ENCODE data around the gene STAU1. TPM values are rescaled to one million over a fixed set of nuclear protein-coding genes. Genes with fewer than 3 reads are reported as not detected.

The STAU1 gene, protein sequence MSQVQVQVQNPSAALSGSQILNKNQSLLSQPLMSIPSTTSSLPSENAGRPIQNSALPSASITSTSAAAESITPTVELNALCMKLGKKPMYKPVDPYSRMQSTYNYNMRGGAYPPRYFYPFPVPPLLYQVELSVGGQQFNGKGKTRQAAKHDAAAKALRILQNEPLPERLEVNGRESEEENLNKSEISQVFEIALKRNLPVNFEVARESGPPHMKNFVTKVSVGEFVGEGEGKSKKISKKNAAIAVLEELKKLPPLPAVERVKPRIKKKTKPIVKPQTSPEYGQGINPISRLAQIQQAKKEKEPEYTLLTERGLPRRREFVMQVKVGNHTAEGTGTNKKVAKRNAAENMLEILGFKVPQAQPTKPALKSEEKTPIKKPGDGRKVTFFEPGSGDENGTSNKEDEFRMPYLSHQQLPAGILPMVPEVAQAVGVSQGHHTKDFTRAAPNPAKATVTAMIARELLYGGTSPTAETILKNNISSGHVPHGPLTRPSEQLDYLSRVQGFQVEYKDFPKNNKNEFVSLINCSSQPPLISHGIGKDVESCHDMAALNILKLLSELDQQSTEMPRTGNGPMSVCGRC
- 28.7 TPM for total RNA-seq (2013)
- polyA plus RNA-seq, result 10 to 100 TPM; 17.3 to 34.2 (median 24.0) TPM
- 14.7 and 26.8 TPM in 2 replicates for polyA minus RNA-seq
- total RNA-seq, result 38.1 to 139 (median 58.6) reads per million in 11 experiments

DNA sequence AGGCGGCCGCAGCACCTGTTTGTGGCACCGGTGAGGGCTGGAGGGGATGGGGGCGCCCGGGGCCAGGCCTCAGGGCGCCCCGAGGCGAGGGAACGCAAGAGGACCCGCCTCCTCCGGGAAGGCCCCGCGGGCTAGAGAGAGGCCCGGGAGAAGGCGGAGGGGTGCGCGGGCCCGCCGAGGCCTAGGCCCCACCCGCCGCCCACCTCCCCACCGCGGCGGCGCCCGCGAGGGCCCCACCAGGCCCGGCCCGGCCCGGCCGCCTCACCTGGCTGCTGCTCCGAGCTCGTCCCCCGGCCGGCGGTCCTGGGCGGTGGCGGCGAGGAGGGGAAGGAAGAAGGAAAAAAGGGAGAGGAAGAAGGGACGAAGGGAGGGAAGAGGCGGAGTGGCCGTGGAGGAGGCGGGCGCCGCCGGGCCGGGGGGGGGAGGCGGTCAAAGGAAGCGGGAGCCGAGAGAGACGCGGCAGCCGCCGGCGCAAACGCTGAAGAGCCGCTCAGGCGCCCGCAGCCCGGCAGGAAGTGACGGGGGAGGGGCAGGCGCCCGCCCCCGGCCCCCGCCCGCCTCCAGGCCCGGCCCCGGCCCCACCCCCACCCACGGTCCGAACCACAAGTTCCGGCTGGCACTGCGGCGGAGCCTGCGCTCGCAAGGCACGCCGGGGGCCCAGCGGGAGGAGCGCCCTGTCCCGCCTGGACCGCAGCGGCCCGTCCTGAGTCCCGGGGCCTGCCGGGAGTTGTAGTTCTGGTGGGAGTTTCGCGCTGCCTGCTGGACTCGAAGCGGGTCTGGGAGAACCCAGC is at the start of gene STAU1:
TSS of gene STAU1 (minus strand) at position 484 of the 791 bp plus-strand sequence. CDS start 22,133 bp downstream, outside the sequence.
- Histone ChIP-seq H3K79me2 (ENCODE audit: insufficient read depth, low read length) (peaks cover 50% of the 10 kb centered on the region), H3K4me2 (replicated peaks; ENCODE audit: extremely low read depth, low read length, poor library complexity, severe bottlenecking) (peak within 1 kb of the TSS; percentile 92), H2AFZ (ENCODE audit: insufficient read depth, low read depth, low read length, poor library complexity, severe bottlenecking) (peak within 1 kb of the TSS; percentile 69), H3K4me3 (replicated peaks in 1 of 3; ENCODE audit: low read depth in 2 of 3, low read length in 3 of 3) (peak within 1 kb of the TSS; percentile 50 to 98 (median 89)), H3K36me3 (replicated peaks in 1 of 2; ENCODE audit: control insufficient read depth in 1 of 2, insufficient read depth in 2 of 2, low read length in 2 of 2) (peaks cover 0 to 3% of the 10 kb centered on the region in 2 donors), H4K20me1 (ENCODE audit: insufficient read depth, low read length) (peaks cover 45% of the 10 kb centered on the region), H3K4me1 (ENCODE audit: control insufficient read depth in 1 of 2, insufficient read depth in 2 of 2, low read length in 2 of 2) (peaks cover 13 to 20% of the 10 kb centered on the region in 2 donors), H3K9me3 (replicated peaks in 1 of 2; ENCODE audit: control insufficient read depth in 1 of 2, insufficient read depth in 1 of 2, low read length in 2 of 2) (no peaks in the 10 kb centered on the region), H3K9ac (ENCODE audit: insufficient read depth, low read length, poor library complexity, severe bottlenecking) (peak within 1 kb of the TSS; percentile 83), H3K27me3 (ENCODE audit: control insufficient read depth in 2 of 2, insufficient read depth in 2 of 2, low read length in 2 of 2) (no peaks in the 10 kb centered on the region), H3K27ac (ENCODE audit: low read depth in 1 of 2, low read length in 2 of 2) (peak within 1 kb of the TSS; percentile 68 to 70)
- Mint-ChIP-seq H3K27ac (peak within 1 kb of the TSS; percentile 83 to 96 (median 91)), H3K4me3 (peak within 1 kb of the TSS; percentile 88 to 96), H3K4me1 (peaks cover 27% of the 10 kb centered on the region), H3K27me3 (ENCODE audit: low read depth in 3 of 3) (peaks cover 0 to 5% (median 0%) of the 10 kb centered on the region in 3 donors), H3K36me3 (peaks cover 7 to 11% of the 10 kb centered on the region in 2 donors), H3K9me3 (no peaks in the 10 kb centered on the region)
- under 1% methylated on average over 75 of the region's 89 CpGs for WGBS (ENCODE audit: insufficient coverage)
- DNase-seq, result peak; percentile 92 to 94 (median 93)
- TF ChIP-seq, protein P1, sequence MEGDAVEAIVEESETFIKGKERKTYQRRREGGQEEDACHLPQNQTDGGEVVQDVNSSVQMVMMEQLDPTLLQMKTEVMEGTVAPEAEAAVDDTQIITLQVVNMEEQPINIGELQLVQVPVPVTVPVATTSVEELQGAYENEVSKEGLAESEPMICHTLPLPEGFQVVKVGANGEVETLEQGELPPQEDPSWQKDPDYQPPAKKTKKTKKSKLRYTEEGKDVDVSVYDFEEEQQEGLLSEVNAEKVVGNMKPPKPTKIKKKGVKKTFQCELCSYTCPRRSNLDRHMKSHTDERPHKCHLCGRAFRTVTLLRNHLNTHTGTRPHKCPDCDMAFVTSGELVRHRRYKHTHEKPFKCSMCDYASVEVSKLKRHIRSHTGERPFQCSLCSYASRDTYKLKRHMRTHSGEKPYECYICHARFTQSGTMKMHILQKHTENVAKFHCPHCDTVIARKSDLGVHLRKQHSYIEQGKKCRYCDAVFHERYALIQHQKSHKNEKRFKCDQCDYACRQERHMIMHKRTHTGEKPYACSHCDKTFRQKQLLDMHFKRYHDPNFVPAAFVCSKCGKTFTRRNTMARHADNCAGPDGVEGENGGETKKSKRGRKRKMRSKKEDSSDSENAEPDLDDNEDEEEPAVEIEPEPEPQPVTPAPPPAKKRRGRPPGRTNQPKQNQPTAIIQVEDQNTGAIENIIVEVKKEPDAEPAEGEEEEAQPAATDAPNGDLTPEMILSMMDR (IDR thresholded peaks at IDR 0.05), result no peak
- intact Hi-C loops (cut with micrococcal nuclease), result loop anchor here (2.0 kb wide), 1 partner anchor 29 kb away; no protein-coding TSS in a partner anchor

DNA sequence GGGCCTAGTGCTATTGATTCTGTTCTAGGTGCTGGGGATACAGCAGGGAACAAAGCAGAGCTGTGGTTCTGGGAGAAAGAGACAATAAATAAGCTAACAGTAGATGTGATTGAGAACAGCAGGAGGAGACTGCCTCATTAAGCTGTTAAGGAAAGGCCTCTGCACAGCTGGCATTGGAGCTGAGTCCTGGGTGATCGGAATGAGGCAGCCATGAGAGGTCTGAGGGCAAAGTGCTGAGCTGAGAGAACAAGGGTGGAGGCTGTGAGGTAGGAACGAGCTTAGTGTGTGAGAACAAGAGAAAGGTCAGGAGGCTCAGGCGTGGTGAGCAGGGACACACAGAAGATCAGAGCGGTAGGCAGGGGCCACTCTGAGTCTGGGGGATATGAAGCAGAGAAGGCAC is 49.4 kb upstream of the STAU1 start:
- no peak overlapping the region for H3K4me2 ChIP-seq (replicated peaks; ENCODE audit: extremely low read depth, low read length, poor library complexity, severe bottlenecking)
- peaks cover 92 to 99% of the 10 kb centered on the region in 2 donors for H3K36me3 ChIP-seq (replicated peaks in 1 of 2; ENCODE audit: control insufficient read depth in 1 of 2, insufficient read depth in 2 of 2, low read length in 2 of 2)
- Mint-ChIP-seq H3K4me3 (no peak overlapping the region), H3K27me3 (ENCODE audit: low read depth in 3 of 3) (peaks cover 0 to 2% (median 0%) of the 10 kb centered on the region in 3 donors), H3K36me3 (peaks cover 80 to 99% of the 10 kb centered on the region in 2 donors), H3K4me1 (no peaks in the 10 kb centered on the region), H3K27ac (peak overlapping the region in 5 of 7 donors; percentile 1 to 73 (median 19)), H3K9me3 (peaks cover 0 to 2% (median 0%) of the 10 kb centered on the region in 7 donors)
- H3K27me3 ChIP-seq (ENCODE audit: control insufficient read depth in 2 of 2, insufficient read depth in 2 of 2, low read length in 2 of 2), result no peaks in the 10 kb centered on the region
- DNase-seq, result no peak
- H3K4me1 ChIP-seq (ENCODE audit: control insufficient read depth in 1 of 2, insufficient read depth in 2 of 2, low read length in 2 of 2), result no peaks in the 10 kb centered on the region
- H4K20me1 ChIP-seq (ENCODE audit: insufficient read depth, low read length), result no peaks in the 10 kb centered on the region
- intact Hi-C loops (cut with micrococcal nuclease), result no loop called here
- H3K9me3 ChIP-seq (replicated peaks in 1 of 2; ENCODE audit: control insufficient read depth in 1 of 2, insufficient read depth in 1 of 2, low read length in 2 of 2), result no peaks in the 10 kb centered on the region
- H3K79me2 ChIP-seq (ENCODE audit: insufficient read depth, low read length), result no peaks in the 10 kb centered on the region
- TF ChIP-seq, protein P1 (IDR thresholded peaks at IDR 0.05), result no peak
- H3K4me3 ChIP-seq (replicated peaks in 1 of 3; ENCODE audit: low read depth in 2 of 3, low read length in 3 of 3), result no peak overlapping the region
- 92% methylated on average over 1 of the region's 4 CpGs for WGBS (ENCODE audit: insufficient coverage)
- no peak overlapping the region for H3K9ac ChIP-seq (ENCODE audit: insufficient read depth, low read length, poor library complexity, severe bottlenecking)
- H3K27ac ChIP-seq (ENCODE audit: low read depth in 1 of 2, low read length in 2 of 2), result no peak overlapping the region
- H2AFZ ChIP-seq (ENCODE audit: insufficient read depth, low read depth, low read length, poor library complexity, severe bottlenecking), result no peak overlapping the region

Measured in CD14-positive monocyte (primary cell).